C4-2B (cell line): ENCODE measurements around the gene TM6SF1.
"Not testable (repeated sequence)": the region's sequence is repeated elsewhere in the genome, so short reads cannot be mapped to it uniquely, and the experiment has no call there.

Experiments used
- H3K27ac ChIP-seq: fragments of 450-650 bp; 2 replicates; pipeline ENCODE4 v1.5.1; 2017
- CTCF ChIP-seq: fragments of 450-650 bp; conservative IDR thresholded peaks from 2 replicates; pipeline ENCODE4 v1.5.1; 2017; ENCODE audit warnings: mild to moderate bottlenecking
- ZFX ChIP-seq: fragments of 450-650 bp; IDR thresholded peaks from 2 replicates; pipeline ENCODE4 v1.6.1; 2017

The TM6SF1 gene

GRCh38 chr15:83081256-83082014 lies 26.0 kb upstream of the TM6SF1 start:
- TF ChIP-seq ZFX = no peak
- no peak for TF ChIP-seq CTCF
- H3K27ac ChIP-seq = no peak overlapping the region

- no peak for TF ChIP-seq CTCF
- TF ChIP-seq ZFX = no peak
- H3K27ac ChIP-seq = no peak overlapping the region
These were observed 24.6 kb upstream of the TM6SF1 start for GRCh38 chr15:83082730-83083386.

GRCh38 chr15:83085461-83085860 lies 22.0 kb upstream of the TM6SF1 start:
- H3K27ac ChIP-seq = not testable (repeated sequence)

GRCh38 chr15:83085864-83086552 lies 21.4 kb upstream of the TM6SF1 start:
- not testable (repeated sequence) for H3K27ac ChIP-seq

GRCh38 chr15:83087576-83087975 lies 19.9 kb upstream of the TM6SF1 start:
- no peak overlapping the region for H3K27ac ChIP-seq
- TF ChIP-seq CTCF (no peak), ZFX (no peak)

GRCh38 chr15:83088876-83089275 lies 18.6 kb upstream of the TM6SF1 start:
- no peak for TF ChIP-seq CTCF

GRCh38 chr15:83090465-83090864 lies 17.0 kb upstream of the TM6SF1 start:
- TF ChIP-seq ZFX (no peak), CTCF (no peak)
- H3K27ac ChIP-seq = no peak overlapping the region

More at GRCh38 chr15:83088876-83089275, 18.6 kb upstream of the TM6SF1 start:
- H3K27ac ChIP-seq = no peak overlapping the region

GRCh38 chr15:83091965-83092308 lies 15.5 kb upstream of the TM6SF1 start:
- H3K27ac ChIP-seq = not testable (repeated sequence)
